K562 (cell line): ENCODE results near the gene PIEZO2. TPM values are rescaled to one million over a fixed set of nuclear protein-coding genes. Genes with fewer than 3 reads are reported as not detected.

ENCODE experiments used
- ATAC-seq: fragments of 200-7000 bp; cut with Tn5 transposase; 3 replicates; pipeline ENCODE4 v1.9.1; 2020; ENCODE audit warnings: moderate library complexity
- BruUV-seq: library from RNA; stranded (reverse); fragments of 400-500 nt; replicated peaks from 2 replicates; lab custom pipeline; 2021; lab: Mats Ljungman, UMichigan
- CTCF ChIA-PET: fragments of 300-600 bp; formaldehyde crosslinking; extraction: SDS; loops from one replicate; lab custom pipeline; 2021; ENCODE audit warnings: low intra/inter-chr PET ratio; lab: Yijun Ruan, JAX
- POLR2A ChIA-PET: fragments of 300-600, 350-650 bp; sonication (Branson Sonifier 250); formaldehyde crosslinking; extraction: SDS; loops from one replicate; lab custom pipeline; 2021; ENCODE audit warnings: antibody characterized with exemption, inconsistent platforms; lab: Yijun Ruan, JAX
- DNase-seq, 4 experiments: peaks; one replicate each; pipeline versions ENCODE4 v3.0.0 to v3.0.0-alpha.2; 2011 to 2018; ENCODE audit warnings: low spot score in 3 of 4, mixed read lengths in 3 of 4; ENCODE audit errors: extremely low read depth in 1 of 4
- FAIRE-seq: peaks from 2 replicates; lab custom pipeline; 2011; peaks lifted over from hg19 to GRCh38; lab: Jason Lieb, UNC
- H2AFZ ChIP-seq: 2 replicates; pipeline ENCODE4 v1.6.0; 2011; ENCODE audit warnings: low read depth, low read length, control low read depth, inconsistent platforms
- H3K27ac ChIP-seq: fragments of 200-600 bp; 3 replicates; pipeline ENCODE4 v1.8.0; 2011; ENCODE audit warnings: low read depth, mild to moderate bottlenecking, control low read depth, inconsistent platforms, low read length, moderate library complexity, mixed read lengths; ENCODE audit errors: extremely low read depth
- H3K27me3 ChIP-seq, 2 experiments: fragments of 300-600 bp in 1 of 2; 2 replicates in 1 of 2; 3 replicates in 1 of 2; pipeline versions ENCODE4 v1.6.0 to v1.8.0; 2011; ENCODE audit warnings: inconsistent platforms in 2 of 2, low read length in 2 of 2, mild to moderate bottlenecking in 1 of 2, mixed read lengths in 1 of 2, moderate library complexity in 1 of 2; ENCODE audit not compliant: control insufficient read depth in 2 of 2, insufficient read depth in 2 of 2
- H3K36me3 ChIP-seq: fragments of 300-600 bp; 3 replicates; pipeline ENCODE4 v1.8.0; 2011; ENCODE audit warnings: mild to moderate bottlenecking, low read length, inconsistent platforms; ENCODE audit not compliant: control insufficient read depth, insufficient read depth
- H3K4me1 ChIP-seq, 2 experiments: fragments of 200-600 bp in 1 of 2; replicated peaks in 1 of 2; 2 replicates in 1 of 2; 3 replicates in 1 of 2; pipeline versions ENCODE4 v1.5.1 to v1.8.0; 2011; ENCODE audit warnings: inconsistent platforms in 2 of 2, low read length in 2 of 2, mild to moderate bottlenecking in 1 of 2, mixed read lengths in 1 of 2, moderate library complexity in 1 of 2; ENCODE audit not compliant: control insufficient read depth in 2 of 2, insufficient read depth in 2 of 2
- H3K4me2 ChIP-seq: 2 replicates; pipeline ENCODE4 v1.6.1; 2011; ENCODE audit warnings: low read length, control low read depth, inconsistent platforms, mixed read lengths; ENCODE audit not compliant: insufficient read depth
- H3K4me3 ChIP-seq: fragments of 200-600 bp; sonication (generic), shearing (Covaris generic); 2 replicates; pipeline ENCODE4 v1.5.1; 2016; ENCODE audit warnings: control low read depth, inconsistent platforms
- H3K79me2 ChIP-seq: fragments of 200-600 bp; 3 replicates; pipeline ENCODE4 v1.8.0; 2011; ENCODE audit warnings: low read length, inconsistent platforms; ENCODE audit not compliant: control insufficient read depth, insufficient read depth
- H3K9ac ChIP-seq, 2 experiments: 2 replicates each; pipeline versions ENCODE4 v1.6.0 to v1.6.1; 2011; ENCODE audit warnings: low read depth in 2 of 2, low read length in 2 of 2, control low read depth in 1 of 2, inconsistent platforms in 1 of 2, mild to moderate bottlenecking in 1 of 2, mixed read lengths in 1 of 2; ENCODE audit not compliant: insufficient read depth in 1 of 2
- H3K9me1 ChIP-seq: one replicate; pipeline ENCODE4 v1.6.0; 2011; ENCODE audit warnings: inconsistent platforms, mild to moderate bottlenecking, low read length, moderate library complexity; ENCODE audit not compliant: control insufficient read depth, insufficient read depth
- H3K9me3 ChIP-seq: replicated peaks from 2 replicates; pipeline ENCODE4 v1.5.1; 2011; ENCODE audit warnings: low read depth, low read length, inconsistent platforms; ENCODE audit not compliant: control insufficient read depth, insufficient read depth
- H4K20me1 ChIP-seq: replicated peaks from 2 replicates; pipeline ENCODE4 v1.6.1; 2011; ENCODE audit warnings: low read length, inconsistent platforms, mixed read lengths; ENCODE audit not compliant: control insufficient read depth, insufficient read depth
- CBFB ChIP-seq: sonication (generic); formaldehyde crosslinking; IDR thresholded peaks from 2 replicates; pipeline ENCODE4 v1.4.0; 2020; ENCODE audit warnings: mild to moderate bottlenecking, missing genetic modification reagents
- OTX1 ChIP-seq: fragments of 450-650 bp; formaldehyde crosslinking; IDR thresholded peaks from 2 replicates; pipeline ENCODE4 v1.4.0; 2022; ENCODE audit warnings: mild to moderate bottlenecking
- PRPF4 ChIP-seq: fragments of 200-400 bp; formaldehyde crosslinking; IDR thresholded peaks from one replicate; pipeline ENCODE4 v1.6.1; 2017; ENCODE audit warnings: low read length, low read depth, mild to moderate bottlenecking; ENCODE audit not compliant: insufficient read depth, poor library complexity, severe bottlenecking
- ZFP1 ChIP-seq: fragments of 450-650 bp; formaldehyde crosslinking; IDR thresholded peaks from 2 replicates; pipeline ENCODE4 v1.4.0; 2020; ENCODE audit warnings: mild to moderate bottlenecking, mixed read lengths
- WGBS: fragments of 100-300 bp; shearing (Covaris generic); methylation state at CpG from one replicate; pipeline ENCODE4 v1.1.6; 2016; ENCODE audit warnings: low coverage, mixed read lengths; ENCODE audit not compliant: insufficient coverage; ENCODE audit errors: missing lambda C conversion rate; 5-methylcytosine and 5-hydroxymethylcytosine counted together
- in situ Hi-C: fragments of 300-500 bp; cut with MboI; formaldehyde crosslinking; loops from 4 replicates; pipeline ENCODE4 v1.15.0; 2018; ENCODE audit warnings: inconsistent platforms, mixed read lengths
- intact Hi-C: fragments of 100-400 bp; cut with micrococcal nuclease; formaldehyde crosslinking; loops from 2 replicates; pipeline ENCODE4 v1.14.2; 2022
- polyA plus RNA-seq, 8 experiments: library from polyadenylated mRNA; depleted of rRNA in 4 of 8; stranded (reverse) in 5 of 8; unstranded in 3 of 8; fragments of >200 nt; fragmentation: Nextera tagmentation in 2 of 8; fragmentation: Illumina TruSeq in 1 of 8; extraction: Ambion mirVana in 2 of 8; extraction: Trizol in 1 of 8; gene quantifications; 2 replicates each; pipeline versions ENCODE4 v1.2.1 to v1.2.3, GENCODE V29; 2011 to 2014; ENCODE audit warnings: inconsistent platforms in 1 of 8, missing spikeins in 1 of 8
- total RNA-seq, 7 experiments: library from RNA; depleted of rRNA in 6 of 7; stranded (reverse); fragments of >200 nt in 6 of 7; fragmentation: Illumina TruSeq in 2 of 7; extraction: Trizol in 2 of 7; gene quantifications; 2 replicates each; pipeline versions ENCODE4 v1.2.1 to v1.2.3, GENCODE V29; 2011 to 2021; ENCODE audit warnings: low replicate concordance in 1 of 7
- TF ChIP-seq, protein P1 (sequence below): fragments of 200-600 bp; sonication (generic); IDR thresholded peaks from one replicate; pipeline ENCODE4 v1.6.1; 2012; ENCODE audit warnings: mild to moderate bottlenecking, low read depth, low read length, inconsistent platforms

The PIEZO2 gene
- total and polyA plus RNA-seq, 9 of the 15 experiments (the other 6 are each of a cell fraction or from before 2014, with no cell fraction given), result 0.54 to 4.1 (median 2.0) TPM

DNA sequence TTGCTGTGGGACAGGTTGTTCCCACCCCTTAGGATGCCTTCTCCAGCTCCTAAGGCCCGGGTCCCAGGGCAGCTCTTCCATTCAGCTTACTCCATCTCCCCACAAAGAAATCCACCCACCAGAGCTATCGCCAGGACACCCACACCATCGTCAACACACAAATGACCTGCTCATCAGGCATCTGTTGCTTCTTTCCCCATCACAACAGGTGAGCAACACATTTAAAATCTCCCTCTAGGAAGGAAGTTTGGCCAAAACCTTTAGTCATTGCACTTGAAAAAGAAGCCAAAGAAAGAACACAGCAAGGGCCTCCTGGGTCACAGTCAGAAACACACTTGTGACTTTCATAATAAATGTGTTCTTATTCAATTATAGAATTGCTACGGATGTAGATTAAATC, 289.0 kb downstream of the PIEZO2 start:
- Histone ChIP-seq H3K27me3 (no peaks in the 10 kb centered on the region), H3K79me2 (no peaks in the 10 kb centered on the region), H3K4me2 (no peak overlapping the region), H2AFZ (no peak overlapping the region), H3K4me1 (no peaks in the 10 kb centered on the region), H3K9me1 (no peaks in the 10 kb centered on the region), H3K36me3 (no peaks in the 10 kb centered on the region), H4K20me1 (no peaks in the 10 kb centered on the region), H3K9me3 (no peaks in the 10 kb centered on the region), H3K9ac (no peak overlapping the region), H3K27ac (no peak overlapping the region), H3K4me3 (no peak overlapping the region)
- in situ Hi-C loops (no loop called here), intact Hi-C loops (no loop called here)
- POLR2A ChIA-PET, result no interaction called here
- BruUV-seq, result no TSS peak
- 0% methylated on average over 4 of the region's 4 CpGs for WGBS
- FAIRE-seq, result no peak
- no peak for TF ChIP-seq OTX1
- no peak for TF ChIP-seq CBFB (CRISPR knock-in tag)
- no peak for TF ChIP-seq ZFP1
- TF ChIP-seq PRPF4, result no peak
- TF ChIP-seq, protein P1, sequence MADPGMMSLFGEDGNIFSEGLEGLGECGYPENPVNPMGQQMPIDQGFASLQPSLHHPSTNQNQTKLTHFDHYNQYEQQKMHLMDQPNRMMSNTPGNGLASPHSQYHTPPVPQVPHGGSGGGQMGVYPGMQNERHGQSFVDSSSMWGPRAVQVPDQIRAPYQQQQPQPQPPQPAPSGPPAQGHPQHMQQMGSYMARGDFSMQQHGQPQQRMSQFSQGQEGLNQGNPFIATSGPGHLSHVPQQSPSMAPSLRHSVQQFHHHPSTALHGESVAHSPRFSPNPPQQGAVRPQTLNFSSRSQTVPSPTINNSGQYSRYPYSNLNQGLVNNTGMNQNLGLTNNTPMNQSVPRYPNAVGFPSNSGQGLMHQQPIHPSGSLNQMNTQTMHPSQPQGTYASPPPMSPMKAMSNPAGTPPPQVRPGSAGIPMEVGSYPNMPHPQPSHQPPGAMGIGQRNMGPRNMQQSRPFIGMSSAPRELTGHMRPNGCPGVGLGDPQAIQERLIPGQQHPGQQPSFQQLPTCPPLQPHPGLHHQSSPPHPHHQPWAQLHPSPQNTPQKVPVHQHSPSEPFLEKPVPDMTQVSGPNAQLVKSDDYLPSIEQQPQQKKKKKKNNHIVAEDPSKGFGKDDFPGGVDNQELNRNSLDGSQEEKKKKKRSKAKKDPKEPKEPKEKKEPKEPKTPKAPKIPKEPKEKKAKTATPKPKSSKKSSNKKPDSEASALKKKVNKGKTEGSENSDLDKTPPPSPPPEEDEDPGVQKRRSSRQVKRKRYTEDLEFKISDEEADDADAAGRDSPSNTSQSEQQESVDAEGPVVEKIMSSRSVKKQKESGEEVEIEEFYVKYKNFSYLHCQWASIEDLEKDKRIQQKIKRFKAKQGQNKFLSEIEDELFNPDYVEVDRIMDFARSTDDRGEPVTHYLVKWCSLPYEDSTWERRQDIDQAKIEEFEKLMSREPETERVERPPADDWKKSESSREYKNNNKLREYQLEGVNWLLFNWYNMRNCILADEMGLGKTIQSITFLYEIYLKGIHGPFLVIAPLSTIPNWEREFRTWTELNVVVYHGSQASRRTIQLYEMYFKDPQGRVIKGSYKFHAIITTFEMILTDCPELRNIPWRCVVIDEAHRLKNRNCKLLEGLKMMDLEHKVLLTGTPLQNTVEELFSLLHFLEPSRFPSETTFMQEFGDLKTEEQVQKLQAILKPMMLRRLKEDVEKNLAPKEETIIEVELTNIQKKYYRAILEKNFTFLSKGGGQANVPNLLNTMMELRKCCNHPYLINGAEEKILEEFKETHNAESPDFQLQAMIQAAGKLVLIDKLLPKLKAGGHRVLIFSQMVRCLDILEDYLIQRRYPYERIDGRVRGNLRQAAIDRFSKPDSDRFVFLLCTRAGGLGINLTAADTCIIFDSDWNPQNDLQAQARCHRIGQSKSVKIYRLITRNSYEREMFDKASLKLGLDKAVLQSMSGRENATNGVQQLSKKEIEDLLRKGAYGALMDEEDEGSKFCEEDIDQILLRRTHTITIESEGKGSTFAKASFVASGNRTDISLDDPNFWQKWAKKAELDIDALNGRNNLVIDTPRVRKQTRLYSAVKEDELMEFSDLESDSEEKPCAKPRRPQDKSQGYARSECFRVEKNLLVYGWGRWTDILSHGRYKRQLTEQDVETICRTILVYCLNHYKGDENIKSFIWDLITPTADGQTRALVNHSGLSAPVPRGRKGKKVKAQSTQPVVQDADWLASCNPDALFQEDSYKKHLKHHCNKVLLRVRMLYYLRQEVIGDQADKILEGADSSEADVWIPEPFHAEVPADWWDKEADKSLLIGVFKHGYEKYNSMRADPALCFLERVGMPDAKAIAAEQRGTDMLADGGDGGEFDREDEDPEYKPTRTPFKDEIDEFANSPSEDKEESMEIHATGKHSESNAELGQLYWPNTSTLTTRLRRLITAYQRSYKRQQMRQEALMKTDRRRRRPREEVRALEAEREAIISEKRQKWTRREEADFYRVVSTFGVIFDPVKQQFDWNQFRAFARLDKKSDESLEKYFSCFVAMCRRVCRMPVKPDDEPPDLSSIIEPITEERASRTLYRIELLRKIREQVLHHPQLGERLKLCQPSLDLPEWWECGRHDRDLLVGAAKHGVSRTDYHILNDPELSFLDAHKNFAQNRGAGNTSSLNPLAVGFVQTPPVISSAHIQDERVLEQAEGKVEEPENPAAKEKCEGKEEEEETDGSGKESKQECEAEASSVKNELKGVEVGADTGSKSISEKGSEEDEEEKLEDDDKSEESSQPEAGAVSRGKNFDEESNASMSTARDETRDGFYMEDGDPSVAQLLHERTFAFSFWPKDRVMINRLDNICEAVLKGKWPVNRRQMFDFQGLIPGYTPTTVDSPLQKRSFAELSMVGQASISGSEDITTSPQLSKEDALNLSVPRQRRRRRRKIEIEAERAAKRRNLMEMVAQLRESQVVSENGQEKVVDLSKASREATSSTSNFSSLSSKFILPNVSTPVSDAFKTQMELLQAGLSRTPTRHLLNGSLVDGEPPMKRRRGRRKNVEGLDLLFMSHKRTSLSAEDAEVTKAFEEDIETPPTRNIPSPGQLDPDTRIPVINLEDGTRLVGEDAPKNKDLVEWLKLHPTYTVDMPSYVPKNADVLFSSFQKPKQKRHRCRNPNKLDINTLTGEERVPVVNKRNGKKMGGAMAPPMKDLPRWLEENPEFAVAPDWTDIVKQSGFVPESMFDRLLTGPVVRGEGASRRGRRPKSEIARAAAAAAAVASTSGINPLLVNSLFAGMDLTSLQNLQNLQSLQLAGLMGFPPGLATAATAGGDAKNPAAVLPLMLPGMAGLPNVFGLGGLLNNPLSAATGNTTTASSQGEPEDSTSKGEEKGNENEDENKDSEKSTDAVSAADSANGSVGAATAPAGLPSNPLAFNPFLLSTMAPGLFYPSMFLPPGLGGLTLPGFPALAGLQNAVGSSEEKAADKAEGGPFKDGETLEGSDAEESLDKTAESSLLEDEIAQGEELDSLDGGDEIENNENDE, result no peak
- DNase-seq, result no peak
- ATAC-seq, result no peak
- CTCF ChIA-PET, result no interaction called here
